Muscle of leg (tissue), 11 donors: ENCODE results near the gene BPHL. TPM values are rescaled to one million over a fixed set of nuclear protein-coding genes. Genes with fewer than 3 reads are reported as not detected.
A peak's percentile ranks its signal among the peaks of the same experiment; 100 is the strongest.
"Not testable (repeated sequence)": the region's sequence is repeated elsewhere in the genome, so short reads cannot be mapped to it uniquely, and the experiment has no call there.

Experiments used
- DNase-seq: peaks from one replicate; pipeline ENCODE4 v3.0.0; 2013
- H3K27ac ChIP-seq: one replicate; pipeline ENCODE4 v1.5.1; 2013; ENCODE audit warnings: mild to moderate bottlenecking, low read length, control low read depth
- H3K27me3 ChIP-seq: one replicate; pipeline ENCODE4 v1.6.1; 2013; ENCODE audit warnings: low read length; ENCODE audit not compliant: control insufficient read depth, insufficient read depth
- H3K36me3 ChIP-seq: one replicate; pipeline ENCODE4 v1.6.1; 2013; ENCODE audit warnings: low read length; ENCODE audit not compliant: control insufficient read depth, insufficient read depth
- H3K4me1 ChIP-seq: one replicate; pipeline ENCODE4 v1.6.1; 2013; ENCODE audit warnings: low read length; ENCODE audit not compliant: control insufficient read depth, insufficient read depth
- H3K4me3 ChIP-seq: one replicate; pipeline ENCODE4 v1.5.1; 2013; ENCODE audit warnings: low read length, control low read depth
- H3K9me3 ChIP-seq: replicated peaks from 2 replicates; pipeline ENCODE4 v1.6.1; 2013; ENCODE audit warnings: low read depth, low read length; ENCODE audit not compliant: control insufficient read depth
- WGBS: methylation state at CpG from one replicate; pipeline ENCODE4 v1.1.5; 2013; ENCODE audit warnings: missing lambda C conversion rate; ENCODE audit not compliant: insufficient coverage; 5-methylcytosine and 5-hydroxymethylcytosine counted together
- polyA plus RNA-seq, 8 donors: library from polyadenylated mRNA; unstranded; fragments of 120-200 nt; gene quantifications; one replicate each; pipeline versions ENCODE4 v1.2.1 to v1.2.3, GENCODE V29; 2013; ENCODE audit warnings: inconsistent platforms in 1 of 8, low replicate concordance in 1 of 8; ENCODE audit not compliant: insufficient read length in 8 of 8, insufficient read depth in 1 of 8
- total RNA-seq: library from RNA; stranded (reverse); fragments of 120-200 nt; gene quantifications from one replicate; pipeline ENCODE4 v1.2.4, GENCODE V29; 2013

BPHL gene
- total and polyA plus RNA-seq, 9 donors, result 29.7 to 43.0 (median 31.8) TPM

DNA sequence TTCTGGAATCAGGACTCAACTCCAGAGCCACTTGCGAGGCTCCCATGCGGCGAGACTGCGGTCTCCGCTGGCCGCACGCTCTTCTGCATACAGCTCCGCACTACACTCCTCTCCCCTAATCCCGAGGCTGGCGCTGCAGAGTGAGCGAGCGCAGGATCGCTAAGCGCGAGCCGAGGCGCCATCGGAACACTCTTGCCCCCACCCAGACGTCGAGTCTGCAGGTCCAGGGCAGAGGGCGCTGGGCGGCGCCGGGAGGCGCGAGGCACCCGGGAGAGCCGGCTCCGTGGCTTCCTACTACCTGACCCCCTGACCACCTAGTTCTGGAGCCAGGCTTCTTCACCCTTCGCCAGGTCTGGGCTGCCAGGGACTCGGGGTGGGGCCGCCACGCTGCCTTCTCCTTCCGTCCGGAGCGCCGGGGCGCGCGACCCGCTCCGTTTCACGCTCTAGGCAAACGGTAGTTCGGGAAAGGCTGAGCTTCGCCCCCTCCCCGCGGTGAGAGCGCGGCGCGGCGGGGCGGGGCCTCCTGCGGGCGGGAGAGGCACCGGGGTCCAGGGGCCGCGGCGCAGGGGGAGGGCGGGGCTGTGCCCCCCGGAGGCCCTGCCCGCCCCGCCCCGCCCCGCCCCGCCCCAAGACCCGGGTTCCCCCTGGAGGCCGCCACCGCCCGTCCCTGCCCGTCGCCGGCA lies 44.2 kb downstream of the BPHL start:
- Histone ChIP-seq H3K36me3 (no peaks in the 10 kb centered on the region), H3K4me1 (peaks cover 9% of the 10 kb centered on the region), H3K9me3 (no peaks in the 10 kb centered on the region), H3K27me3 (no peaks in the 10 kb centered on the region), H3K27ac (peak overlapping the region; percentile 96), H3K4me3 (peak overlapping the region; percentile 85)
- DNase-seq, result peak; percentile 87
- WGBS, result 2% methylated on average over 52 of the region's 74 CpGs

DNA sequence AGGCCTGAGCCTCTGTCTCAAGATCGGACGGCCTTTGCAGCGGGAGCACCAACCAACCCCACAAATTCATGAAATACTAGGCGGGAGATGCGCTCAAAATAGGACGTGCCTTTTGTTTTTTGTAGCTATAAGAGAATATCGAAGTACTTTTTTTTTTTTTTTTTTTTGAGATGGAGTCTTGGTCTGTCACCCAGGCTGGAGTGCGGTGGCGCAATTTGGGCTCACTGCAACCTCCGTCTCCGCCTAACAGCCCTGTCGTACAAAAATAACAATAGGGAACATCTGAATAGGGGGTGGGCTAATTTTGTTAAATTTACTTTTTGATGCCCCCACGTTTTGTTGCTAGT lies 44.7 kb downstream of the BPHL start:
- Histone ChIP-seq H3K27ac (peak overlapping the region; percentile 65), H3K36me3 (no peaks in the 10 kb centered on the region), H3K27me3 (peaks cover 2% of the 10 kb centered on the region), H3K4me1 (peaks cover 9% of the 10 kb centered on the region), H3K9me3 (no peaks in the 10 kb centered on the region), H3K4me3 (peak overlapping the region; percentile 35)
- no CpG with 5 or more reads among the region's 13 CpGs for WGBS
- no peak for DNase-seq

DNA sequence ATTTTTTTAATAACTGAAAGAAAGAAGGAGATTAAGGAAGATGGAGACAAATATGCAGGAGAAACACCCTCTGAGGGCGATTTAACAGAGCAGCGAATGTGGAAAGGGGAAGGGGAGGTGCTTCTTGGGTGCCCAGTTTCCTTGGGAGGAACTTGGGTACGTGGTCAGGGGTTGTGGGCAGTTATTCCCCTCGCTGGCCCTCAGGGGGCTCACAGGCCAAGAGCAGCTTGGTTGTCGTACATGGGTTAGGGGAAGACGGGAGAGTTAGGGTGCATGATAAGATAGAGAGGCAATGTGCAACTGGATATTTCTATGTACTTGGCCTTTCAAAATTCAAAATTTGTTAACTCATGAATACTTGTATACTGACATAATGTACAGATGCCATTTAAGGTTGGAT lies 45.9 kb downstream of the BPHL start:
- 84% methylated on average over 3 of the region's 6 CpGs for WGBS
- no peak for DNase-seq
- no peak overlapping the region for H3K27ac ChIP-seq
- H3K4me3 ChIP-seq, result no peak overlapping the region
- H3K27me3 ChIP-seq, result peaks cover 2% of the 10 kb centered on the region
- H3K4me1 ChIP-seq, result peaks cover 5% of the 10 kb centered on the region
- no peaks in the 10 kb centered on the region for H3K9me3 ChIP-seq
- no peaks in the 10 kb centered on the region for H3K36me3 ChIP-seq

DNA sequence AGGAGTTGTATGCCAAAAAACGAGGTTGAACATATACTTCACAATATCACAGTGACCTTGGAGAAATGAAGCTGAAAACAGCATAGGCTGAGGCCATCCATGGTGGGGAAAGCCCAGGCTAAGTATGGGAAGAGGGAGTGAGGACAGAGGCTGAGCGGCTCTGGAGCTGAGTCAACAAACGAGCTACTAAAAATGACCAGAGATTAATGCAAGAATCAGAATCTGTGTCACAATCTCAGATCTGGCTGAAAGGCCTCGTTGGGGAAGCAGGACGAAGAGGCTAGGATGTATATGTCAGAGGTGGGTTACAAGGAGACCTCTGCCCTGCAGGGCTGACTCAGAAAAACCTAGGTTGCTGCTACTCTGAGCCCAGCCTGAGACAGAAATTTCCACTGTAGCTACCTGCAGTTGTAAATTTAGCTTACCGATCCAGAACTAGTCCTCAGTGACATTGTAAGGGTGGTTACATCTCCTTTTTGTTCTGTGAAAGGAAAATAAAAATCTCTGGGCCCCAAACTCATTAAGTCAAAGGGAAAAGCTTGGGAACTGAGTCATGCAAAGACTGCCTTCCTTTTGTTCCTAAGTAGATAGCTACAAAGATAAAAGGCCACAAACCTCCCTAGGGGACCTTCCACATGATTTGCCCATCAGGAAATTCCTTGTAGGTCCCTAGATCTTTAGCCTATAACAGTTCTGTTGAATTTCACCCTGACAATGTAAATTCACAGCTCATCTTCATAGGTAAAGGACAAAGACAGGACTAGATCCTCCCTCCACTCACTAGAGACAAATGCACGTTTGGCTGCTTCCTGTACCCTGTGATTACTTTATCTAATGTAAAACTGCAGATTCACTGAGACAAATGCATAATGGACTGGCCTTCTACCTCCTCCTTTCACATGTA lies 47.4 kb downstream of the BPHL start:
- Histone ChIP-seq H3K9me3 (no peaks in the 10 kb centered on the region), H3K27ac (no peak overlapping the region)
- WGBS, result 76% methylated on average over 3 of the region's 7 CpGs

DNA sequence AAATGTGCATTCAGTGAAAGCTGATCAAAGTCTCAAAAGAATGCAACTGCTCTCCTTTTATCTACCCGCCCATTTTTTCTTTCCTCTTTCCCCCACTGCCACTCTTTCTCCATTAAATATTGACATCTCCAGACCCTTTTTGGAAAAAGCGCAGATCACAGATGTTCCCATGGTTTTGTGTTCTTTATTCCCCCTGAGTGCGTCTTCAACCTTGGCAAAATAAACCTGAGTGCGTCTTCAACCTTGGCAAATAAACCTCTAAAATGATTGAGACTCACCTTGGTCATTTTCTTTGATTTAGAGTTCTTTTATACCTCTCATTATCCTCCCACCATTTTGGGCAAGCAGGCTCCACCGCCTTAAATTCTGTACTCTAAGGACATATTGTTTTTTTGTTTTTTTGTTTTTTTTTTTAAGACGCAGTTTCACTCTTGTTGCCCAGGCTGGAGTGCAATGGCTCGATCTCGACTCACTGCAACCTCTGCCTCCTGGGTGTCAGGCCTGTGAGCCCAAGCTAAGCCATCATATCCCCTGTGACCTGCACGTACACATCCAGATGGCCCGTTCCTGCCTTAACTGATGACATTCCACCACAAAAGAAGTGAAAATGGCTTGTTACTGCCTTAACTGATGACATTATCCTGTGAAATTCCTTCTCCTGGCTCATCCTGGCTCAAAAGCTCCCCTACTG lies 48.2 kb downstream of the BPHL start:
- 47% methylated on average over 8 of the region's 10 CpGs for WGBS
- not testable (repeated sequence) for DNase-seq, H3K27ac ChIP-seq, H3K36me3 ChIP-seq, H3K9me3 ChIP-seq, H3K27me3 ChIP-seq, H3K4me1 ChIP-seq, H3K4me3 ChIP-seq

More for the DNA sequence above, 47.4 kb downstream of the BPHL start:
- Histone ChIP-seq H3K4me3 (no peak overlapping the region), H3K27me3 (peaks cover 2% of the 10 kb centered on the region), H3K4me1 (peaks cover 5% of the 10 kb centered on the region), H3K36me3 (no peaks in the 10 kb centered on the region)
- DNase-seq, result no peak

DNA sequence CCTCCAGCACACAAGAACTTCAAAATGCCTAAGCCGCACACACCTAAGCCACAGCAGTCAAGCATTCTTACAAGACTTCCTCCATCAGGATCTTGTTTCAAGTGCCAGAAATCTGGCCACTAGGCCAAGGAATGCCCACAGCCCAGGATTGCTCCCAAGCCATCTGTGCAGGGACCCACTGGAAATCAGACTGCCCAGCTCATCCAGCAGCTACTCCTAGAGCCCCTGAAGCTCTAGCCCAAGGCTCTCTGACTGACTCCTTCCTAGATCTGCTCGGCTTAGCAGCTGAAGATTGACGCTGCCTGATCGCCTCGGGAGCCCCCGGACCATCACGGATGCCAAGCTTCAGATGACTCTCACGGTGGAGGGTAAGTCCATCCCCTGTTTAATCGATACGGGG lies 49.5 kb downstream of the BPHL start:
- not testable (repeated sequence) for H3K4me3 ChIP-seq, DNase-seq, H3K27me3 ChIP-seq, H3K4me1 ChIP-seq, H3K9me3 ChIP-seq, H3K27ac ChIP-seq, H3K36me3 ChIP-seq
- WGBS, result 88% methylated on average over 6 of the region's 10 CpGs

DNA sequence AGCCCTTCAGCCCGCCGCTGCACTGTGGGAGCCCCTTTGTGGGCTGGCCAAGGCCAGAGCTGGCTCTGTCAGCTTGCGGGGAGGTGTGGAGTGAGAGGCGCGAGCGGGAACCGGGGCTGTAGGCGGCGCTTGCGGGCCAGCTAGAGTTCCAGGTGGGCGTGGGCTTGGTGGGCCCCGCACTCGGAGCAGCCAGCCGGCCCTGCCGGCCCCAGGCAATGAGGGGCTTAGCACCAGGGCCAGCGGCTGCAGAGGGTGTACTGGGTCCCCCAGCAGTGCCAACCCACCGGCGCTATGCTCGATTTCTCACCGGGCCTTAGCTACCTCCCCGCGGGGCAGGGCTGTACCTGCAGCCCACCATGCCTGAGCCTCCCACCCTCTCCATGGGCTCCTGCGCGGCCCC lies 52.2 kb downstream of the BPHL start:
- not testable (repeated sequence) for H3K27ac ChIP-seq, H3K9me3 ChIP-seq, DNase-seq, H3K4me3 ChIP-seq, H3K27me3 ChIP-seq, H3K4me1 ChIP-seq, H3K36me3 ChIP-seq
- WGBS, result 93% methylated on average over 22 of the region's 24 CpGs

DNA sequence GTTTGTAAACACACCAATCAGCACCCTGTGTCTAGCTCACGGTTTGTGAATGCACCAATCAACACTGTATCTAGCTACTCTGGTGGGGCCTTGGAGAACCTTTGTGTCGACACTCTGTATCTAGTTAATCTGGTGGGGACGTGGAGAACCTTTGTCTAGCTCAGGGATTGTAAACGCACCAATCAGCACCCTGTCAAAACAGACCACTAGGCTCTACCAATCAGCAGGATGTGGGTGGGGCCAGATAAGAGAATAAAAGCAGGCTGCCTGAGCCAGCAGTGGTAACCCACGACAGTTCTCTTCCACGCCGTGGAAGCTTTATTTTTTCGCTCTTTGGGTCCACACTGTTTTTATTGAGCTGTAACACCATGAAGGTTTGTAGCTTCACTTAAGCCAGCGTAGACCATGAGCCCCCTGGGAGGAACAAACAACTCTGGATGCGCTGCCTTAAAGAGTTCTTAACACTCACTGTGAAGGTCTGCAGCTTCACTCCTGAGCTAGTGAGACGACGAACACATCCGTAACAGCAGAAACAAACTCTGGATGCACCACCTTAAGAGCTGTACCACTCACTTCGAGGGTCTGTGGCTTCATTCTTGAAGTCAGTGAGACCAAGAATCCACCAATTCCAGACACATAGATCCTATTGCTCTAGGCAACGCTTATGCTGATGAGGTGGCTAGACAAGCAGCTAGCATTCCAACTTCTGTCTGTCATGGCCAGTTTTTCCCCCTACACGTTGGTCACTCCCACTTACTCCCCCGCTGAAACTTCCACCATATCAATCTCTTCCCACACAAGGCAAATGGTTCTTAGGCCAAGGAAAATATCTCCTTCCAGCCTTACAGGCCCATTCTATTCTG lies 53.0 kb downstream of the BPHL start:
- not testable (repeated sequence) for H3K4me3 ChIP-seq, H3K4me1 ChIP-seq, H3K9me3 ChIP-seq, DNase-seq, H3K27me3 ChIP-seq, H3K36me3 ChIP-seq, H3K27ac ChIP-seq
- 74% methylated on average over 13 of the region's 17 CpGs for WGBS

DNA sequence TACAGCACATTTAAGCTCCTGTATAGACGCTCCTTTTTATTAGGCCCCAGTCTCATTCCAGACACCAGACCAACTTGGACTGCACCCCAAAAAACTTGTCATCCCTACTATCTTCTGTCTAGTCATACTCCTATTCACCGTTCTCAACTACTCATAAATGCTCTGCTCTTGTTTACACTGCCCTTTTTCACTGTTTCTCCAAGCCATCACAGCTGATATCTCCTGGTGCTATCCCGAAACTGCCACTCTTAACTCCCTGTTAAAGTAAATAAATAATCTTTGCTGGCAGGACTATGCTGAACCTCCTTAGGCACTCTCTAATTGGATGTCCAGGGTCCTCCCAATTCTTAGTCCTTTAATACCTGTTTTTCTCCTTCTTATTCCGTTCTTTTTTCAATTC lies 54.3 kb downstream of the BPHL start:
- DNase-seq, H3K4me3 ChIP-seq, H3K27me3 ChIP-seq, H3K36me3 ChIP-seq, H3K9me3 ChIP-seq, H3K4me1 ChIP-seq, H3K27ac ChIP-seq: not testable (repeated sequence)
- 86% methylated on average over 2 of the region's 4 CpGs for WGBS
